UCSD-AML1 (cell line): ENCODE data around the gene SNED1.
A peak's percentile ranks its signal among the peaks of the same experiment; 100 is the strongest.

Experiments used
- DNase-seq: peaks from one replicate; lab custom pipeline; 2025; ENCODE audit not compliant: unreplicated experiment; lab: John Stamatoyannopoulos, UW

Gene SNED1

GRCh38 chr2:241003830-241004564, 5.6 kb downstream of the SNED1 start:
- no peak for DNase-seq

- no peak for DNase-seq
Measured at GRCh38 chr2:241005569-241005968, 7.2 kb downstream of the SNED1 start.

- DNase-seq = no peak
Measured at GRCh38 chr2:241006412-241006811, 8.0 kb downstream of the SNED1 start.

DNA sequence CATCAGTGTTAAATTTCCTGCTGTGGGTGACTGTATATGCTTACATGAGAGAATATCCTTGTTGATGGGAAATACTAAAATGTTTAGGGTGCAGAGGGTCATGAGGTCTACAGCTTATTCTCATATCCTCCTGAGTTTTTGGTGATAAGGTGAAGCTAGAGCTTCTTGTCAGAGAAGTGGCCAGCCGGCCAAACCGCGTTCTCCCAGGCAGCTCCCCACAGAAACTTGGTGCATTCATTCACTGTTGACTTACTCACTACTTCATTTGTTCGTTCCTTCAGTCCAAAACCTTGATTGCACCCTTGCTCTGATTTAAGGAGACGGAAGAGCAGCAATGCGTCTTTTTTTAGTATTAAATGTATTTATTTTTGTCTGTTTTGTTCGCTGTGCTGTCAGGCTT, 8.7 kb downstream of the SNED1 start:
- DNase-seq = no peak

DNA sequence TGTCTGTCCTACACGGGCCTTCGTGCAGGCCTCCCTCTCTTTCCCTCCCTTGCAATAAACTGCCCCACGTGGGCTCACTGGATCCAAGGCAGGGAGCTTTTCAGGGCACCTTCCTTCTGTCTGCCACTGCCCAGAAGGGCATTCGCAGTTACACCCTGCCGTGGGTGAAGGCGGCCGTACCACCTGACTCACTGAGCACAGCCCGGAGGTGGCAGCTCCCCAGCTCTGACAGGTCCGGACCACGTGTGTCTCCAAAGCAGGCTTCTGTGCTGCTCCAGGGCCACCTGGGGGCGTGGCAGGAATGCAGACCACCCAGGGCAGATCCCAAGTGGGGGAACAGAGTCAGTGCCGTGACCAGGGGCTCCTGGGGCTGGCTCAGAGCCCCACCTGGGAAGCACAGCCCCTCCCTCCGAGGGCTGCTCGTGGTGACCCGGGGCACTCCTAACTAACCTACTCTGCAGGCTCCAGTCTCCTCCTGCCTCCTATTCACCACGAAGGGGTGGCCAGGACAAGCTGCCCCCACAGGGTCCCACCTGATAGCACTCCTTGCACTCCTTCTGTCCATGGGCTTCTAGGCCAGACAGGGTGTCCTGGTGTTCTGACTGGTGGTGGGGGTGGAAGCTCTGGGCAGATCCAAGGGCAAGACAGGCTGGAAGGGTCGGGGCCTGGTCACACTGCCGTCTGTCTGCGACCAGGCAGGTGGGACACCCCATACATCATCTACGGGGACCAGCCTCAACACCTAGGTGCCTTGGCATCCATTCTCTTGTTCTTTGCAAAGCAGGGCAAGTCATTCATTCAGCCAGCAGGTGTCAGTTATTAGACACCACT, 9.7 kb downstream of the SNED1 start:
- no peak for DNase-seq

DNA sequence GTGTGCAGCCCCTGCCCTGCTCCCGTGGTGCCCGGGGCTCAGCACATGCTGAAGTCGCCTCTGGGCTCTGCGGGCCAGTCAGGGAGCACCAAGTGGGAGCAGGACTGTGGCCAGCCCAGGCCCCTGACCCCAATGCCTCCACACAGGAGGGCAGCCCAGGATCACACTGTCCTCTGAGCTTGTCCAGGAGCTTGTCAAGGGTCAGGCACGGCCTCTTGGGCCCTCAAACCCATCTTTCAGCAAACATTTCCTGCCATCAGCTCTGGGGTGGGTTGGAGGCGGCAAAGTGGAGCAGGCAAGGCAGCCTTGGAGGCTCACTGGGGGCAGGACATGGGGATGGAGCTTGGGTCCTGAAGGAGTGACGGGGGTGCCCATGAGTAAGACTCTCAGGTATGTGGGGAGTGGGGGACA, 10.3 kb downstream of the SNED1 start:
- DNase-seq = no peak

- no peak for DNase-seq
Measured at GRCh38 chr2:241009191-241009590, 10.8 kb downstream of the SNED1 start.

- DNase-seq = peak; percentile 60
Measured at GRCh38 chr2:241009601-241010530, 11.4 kb downstream of the SNED1 start.

DNA sequence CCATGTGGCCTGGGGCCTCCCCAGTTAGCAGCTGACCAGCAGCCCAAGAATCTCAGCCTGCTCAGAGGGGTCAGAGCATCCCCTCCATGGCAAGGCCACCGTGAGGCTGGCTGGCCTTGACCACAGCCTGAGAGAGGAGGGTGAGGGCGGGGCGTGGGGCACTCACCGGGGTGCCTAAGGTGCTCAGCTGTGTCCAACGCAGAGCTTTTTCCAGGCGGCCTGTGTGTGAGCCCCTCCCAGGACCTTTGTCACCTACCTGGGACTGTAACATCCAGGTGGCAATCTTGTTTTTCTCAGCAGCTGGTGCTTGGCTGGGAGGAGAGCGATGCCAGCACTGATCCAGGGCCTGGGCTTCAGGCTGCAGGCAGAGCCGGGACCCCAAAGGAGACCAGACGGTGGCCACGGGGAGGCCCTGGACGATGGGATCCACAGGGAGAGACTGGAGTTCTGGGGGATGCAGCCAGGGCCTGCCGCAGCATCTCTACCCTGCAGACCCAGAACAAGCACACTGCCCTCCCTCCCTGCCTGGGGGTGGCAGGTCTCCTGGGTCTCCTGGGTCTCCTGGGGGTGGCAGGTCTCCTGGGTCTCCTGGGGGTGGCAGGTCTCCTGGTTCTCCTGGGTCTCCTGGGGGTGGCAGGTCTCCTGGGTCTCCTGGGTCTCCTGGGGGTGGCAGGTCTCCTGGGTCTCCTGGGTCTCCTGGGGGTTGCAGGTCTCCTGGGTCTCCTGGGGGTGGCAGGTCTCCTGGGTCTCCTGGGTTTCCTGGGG, 12.3 kb downstream of the SNED1 start:
- no peak for DNase-seq

DNA sequence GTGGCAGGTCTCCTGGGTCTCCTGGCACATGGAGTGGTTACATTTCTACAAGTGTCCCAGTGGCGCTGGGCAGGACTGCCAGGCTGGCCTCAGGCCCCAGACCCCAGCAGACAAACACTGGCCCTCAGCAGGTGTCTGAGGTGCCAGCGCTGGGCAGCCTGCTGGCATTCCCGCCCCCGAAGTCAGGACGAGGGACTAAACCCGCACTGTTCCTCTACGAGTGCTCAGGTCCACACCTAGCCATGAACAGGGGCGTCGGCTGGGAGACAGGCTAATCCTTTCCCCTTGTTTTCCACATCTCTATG, 12.8 kb downstream of the SNED1 start:
- DNase-seq = no peak

DNA sequence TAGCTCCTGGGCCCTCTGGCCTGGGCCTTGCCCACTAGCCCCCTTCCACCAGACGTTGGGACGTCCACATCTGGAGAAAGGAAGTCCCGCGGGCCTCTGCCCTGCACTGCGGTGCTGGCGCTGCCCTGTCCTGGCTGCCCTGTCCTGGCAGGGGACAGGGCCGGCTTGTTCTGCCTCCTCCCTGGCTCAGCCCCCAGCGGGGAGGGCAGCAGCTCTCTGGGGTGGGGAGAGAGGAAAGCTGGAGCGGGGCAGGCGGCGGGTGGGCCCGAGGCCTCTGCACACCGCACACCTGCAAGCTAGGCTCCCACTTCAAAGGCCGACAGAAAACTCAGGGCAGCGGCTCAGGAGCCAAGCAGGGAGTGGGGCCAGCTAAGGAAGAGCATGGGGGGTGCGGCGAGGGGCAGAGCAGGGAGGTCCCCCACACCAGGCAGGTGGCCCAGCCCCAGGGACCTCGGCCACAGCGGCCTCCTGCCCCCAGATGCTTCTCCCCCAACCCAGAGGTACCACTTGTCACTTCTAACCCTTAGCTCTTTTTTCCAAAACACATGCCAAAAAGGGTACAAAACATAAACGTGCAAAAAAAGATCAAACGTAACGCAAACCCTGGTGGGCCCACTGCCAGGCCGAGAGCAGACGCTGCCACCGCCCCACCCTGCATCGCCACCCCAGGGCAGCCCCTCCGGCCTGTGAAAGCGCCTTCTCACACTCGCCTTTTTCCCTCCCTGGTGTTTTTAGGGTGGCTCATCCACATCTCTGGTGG, 13.5 kb downstream of the SNED1 start:
- no peak for DNase-seq

DNA sequence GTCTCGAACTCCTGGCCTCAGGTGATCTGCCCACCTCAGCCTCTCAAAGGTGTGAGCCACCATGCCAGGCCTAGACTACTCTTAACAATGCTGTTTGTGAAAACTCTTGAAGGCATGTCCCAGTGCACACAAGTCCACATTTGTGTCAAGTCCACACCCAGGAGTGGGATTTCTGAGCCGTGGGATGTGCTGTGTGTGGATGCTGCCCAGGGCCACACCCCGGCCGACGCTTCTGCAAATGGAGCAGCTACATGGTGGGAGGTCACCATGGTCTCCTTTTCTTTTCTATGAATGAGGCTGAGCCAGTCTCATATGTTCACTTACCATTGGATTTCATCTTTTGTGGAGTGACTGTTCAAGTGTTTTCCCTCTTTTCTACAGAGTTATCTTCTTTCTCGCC, 15.8 kb downstream of the SNED1 start:
- DNase-seq = no peak

- DNase-seq = no peak
Measured at GRCh38 chr2:241014764-241015163, 16.3 kb downstream of the SNED1 start.

GRCh38 chr2:241015439-241015838, 17.0 kb downstream of the SNED1 start:
- no peak for DNase-seq

DNA sequence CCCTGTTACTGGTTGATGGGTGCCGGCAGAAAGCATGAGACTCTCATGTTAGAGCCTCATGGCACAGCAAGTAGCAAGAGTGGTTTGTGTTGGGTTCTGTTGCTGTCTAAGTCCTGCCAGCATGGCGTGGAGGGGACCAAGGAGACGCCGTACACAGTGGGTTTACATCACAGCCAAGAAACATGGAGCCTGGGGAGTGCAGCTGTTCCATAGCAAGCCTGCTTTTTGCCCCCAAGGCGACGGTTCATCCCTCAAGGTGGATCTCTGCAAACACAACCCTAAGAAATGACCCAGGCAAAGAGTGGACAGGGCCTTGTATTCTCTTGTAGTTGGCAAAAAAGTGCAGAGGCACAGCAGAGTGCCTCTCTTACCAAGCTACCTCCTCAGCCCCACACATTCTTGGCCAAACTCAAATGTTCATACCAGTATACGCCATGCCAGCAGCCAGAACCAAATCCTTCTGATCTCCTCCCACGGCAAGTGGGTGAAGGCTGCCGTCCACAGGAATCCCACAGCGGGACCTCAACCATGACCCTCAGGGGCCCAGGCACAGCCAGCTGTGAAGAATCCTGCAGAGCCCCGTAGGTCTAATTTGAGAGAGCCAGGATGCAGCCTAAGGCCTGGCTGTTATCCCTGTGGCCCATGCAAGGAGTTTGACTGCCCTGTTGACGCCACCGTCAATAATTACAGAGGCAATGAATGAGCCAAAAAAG, 19.0 kb downstream of the SNED1 start:
- no peak for DNase-seq

DNA sequence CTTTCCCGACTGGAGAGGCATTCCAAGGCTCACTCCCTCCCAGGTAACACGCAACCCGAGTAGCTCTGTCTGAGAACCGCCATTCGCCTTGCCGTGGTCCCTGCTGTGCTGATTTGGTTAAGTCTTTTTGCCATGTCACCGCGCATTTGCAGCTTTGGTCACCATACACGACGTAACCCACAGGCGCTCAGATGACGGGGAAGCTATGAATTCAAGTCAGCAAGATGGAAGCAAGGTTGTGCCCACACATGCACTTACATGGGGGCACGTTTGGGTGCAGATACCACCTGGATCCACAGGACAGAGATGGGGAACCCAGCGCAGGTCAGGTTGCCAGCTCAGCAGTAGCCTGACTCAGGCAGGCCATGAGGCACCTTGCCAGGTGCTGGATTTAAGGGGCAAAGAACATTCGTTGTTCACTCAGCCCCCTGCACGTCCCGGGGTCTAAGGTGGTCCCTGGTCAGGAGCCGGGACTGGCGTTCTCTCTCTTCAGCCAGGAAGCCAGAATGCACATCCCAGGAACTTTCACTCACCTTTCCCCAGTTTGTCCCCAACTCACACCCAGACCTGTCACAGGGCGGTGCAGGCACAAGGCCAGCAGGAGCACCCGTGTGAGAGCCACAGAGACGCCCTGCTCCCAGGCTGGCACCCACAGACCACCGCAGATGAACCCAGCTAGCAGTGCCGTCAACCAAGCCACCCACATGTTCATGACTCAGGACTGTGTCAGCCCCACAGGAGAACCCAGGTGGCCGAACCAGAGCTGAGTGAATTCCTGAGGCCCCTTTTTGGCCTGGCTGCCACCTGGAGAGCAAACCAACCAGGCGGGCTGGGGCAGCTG, 19.9 kb downstream of the SNED1 start:
- no peak for DNase-seq

- DNase-seq = no peak
Measured at GRCh38 chr2:241019441-241020139, 21.2 kb downstream of the SNED1 start.

DNA sequence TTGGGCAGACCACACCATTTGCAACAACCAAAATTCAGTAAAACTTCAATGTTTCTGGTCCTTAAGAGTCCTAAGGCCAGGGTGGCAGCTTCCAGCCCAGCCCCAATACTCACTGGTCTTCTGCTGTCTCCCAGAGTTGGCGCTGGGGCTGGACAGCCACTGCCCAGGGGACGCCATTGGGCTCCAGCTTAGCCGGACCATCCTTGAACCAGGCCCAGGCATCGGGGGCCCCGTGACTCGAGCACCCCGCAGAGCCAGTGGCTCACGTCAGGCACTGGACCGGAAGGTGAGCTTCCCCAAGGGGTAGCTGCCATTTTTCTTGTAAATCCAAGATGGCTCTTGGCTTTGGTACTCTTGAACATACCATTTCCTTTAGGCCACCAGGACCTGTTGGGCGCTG, 21.8 kb downstream of the SNED1 start:
- no peak for DNase-seq
